GM19240 (cell line): ENCODE results near the gene XAGE1B.
"Not testable (repeated sequence)": the region's sequence is repeated elsewhere in the genome, so short reads cannot be mapped to it uniquely, and the experiment has no call there.

Experiments used
- DNase-seq: peaks from one replicate; pipeline ENCODE4 v3.0.0; 2011; ENCODE audit warnings: low spot score; ENCODE audit not compliant: insufficient read length

Gene XAGE1B

GRCh38 chrX:52516987-52517325, at the start of gene XAGE1B:
TSS of gene XAGE1B (minus strand) at chrX:52517063. CDS start at chrX:52515527, 1,536 bp downstream.
- not testable (repeated sequence) for DNase-seq

- DNase-seq = no peak
These were observed 46.2 kb upstream of the XAGE1B start for GRCh38 chrX:52563105-52563504.

- DNase-seq = no peak
These were observed 41.3 kb upstream of the XAGE1B start for GRCh38 chrX:52558140-52558539.

GRCh38 chrX:52556741-52557140, 39.9 kb upstream of the XAGE1B start:
- DNase-seq = no peak

- no peak for DNase-seq
These were observed 37.3 kb upstream of the XAGE1B start for GRCh38 chrX:52553995-52554642.

GRCh38 chrX:52548769-52549168, 31.9 kb upstream of the XAGE1B start:
- not testable (repeated sequence) for DNase-seq

- DNase-seq = no peak
These were observed 27.4 kb upstream of the XAGE1B start for GRCh38 chrX:52544147-52544840.

GRCh38 chrX:52542311-52542710, 25.4 kb upstream of the XAGE1B start:
- no peak for DNase-seq

- not testable (repeated sequence) for DNase-seq
These were observed 24.2 kb upstream of the XAGE1B start for GRCh38 chrX:52541051-52541450.

- DNase-seq = not testable (repeated sequence)
These were observed 515 bp downstream of the XAGE1B start for GRCh38 chrX:52516110-52516986.

GRCh38 chrX:52511126-52511525, 5.7 kb downstream of the XAGE1B start:
- not testable (repeated sequence) for DNase-seq

GRCh38 chrX:52509916-52510315, 6.9 kb downstream of the XAGE1B start:
- no peak for DNase-seq

- DNase-seq = no peak
These were observed 9.5 kb downstream of the XAGE1B start for GRCh38 chrX:52507331-52507730.

- no peak for DNase-seq
These were observed 12.3 kb downstream of the XAGE1B start for GRCh38 chrX:52504551-52504950.

GRCh38 chrX:52501362-52501761, 15.5 kb downstream of the XAGE1B start:
- DNase-seq = not testable (repeated sequence)

GRCh38 chrX:52496419-52496772, 20.5 kb downstream of the XAGE1B start:
- not testable (repeated sequence) for DNase-seq

GRCh38 chrX:52495545-52496418, 21.1 kb downstream of the XAGE1B start, which contains the start of gene XAGE1A:
TSS of gene XAGE1A (plus strand) at chrX:52495808. CDS start at chrX:52497362, 1,554 bp downstream.
- DNase-seq = not testable (repeated sequence)

GRCh38 chrX:52471301-52471700, 45.6 kb downstream of the XAGE1B start:
- not testable (repeated sequence) for DNase-seq
